ENCODE measurements around the gene CLASP1. TPM values are rescaled to one million over a fixed set of nuclear protein-coding genes. Genes with fewer than 3 reads are reported as not detected.

The CLASP1 gene
- total and polyA plus RNA-seq, 2 donors (not counting 3 experiments of a cell fraction or from before 2014, with no cell fraction given) = 10.0 to 57.9 TPM

- Histone ChIP-seq H2AFZ (ENCODE audit: low read depth, low read length) (no peak overlapping the region), H4K20me1 (replicated peaks; ENCODE audit: control insufficient read depth, extremely low read depth, insufficient read depth, low read length) (no peaks in the 10 kb centered on the region), H3K36me3 (ENCODE audit: control insufficient read depth in 2 of 2, extremely low read depth in 1 of 2, insufficient read depth in 2 of 2, low read length in 2 of 2) (no peaks in the 10 kb centered on the region), H3K79me2 (ENCODE audit: control insufficient read depth, insufficient read depth, low read length) (peaks cover 35% of the 10 kb centered on the region), H3K4me1 (ENCODE audit: control insufficient read depth, extremely low read depth, insufficient read depth, low read length) (peaks cover 18% of the 10 kb centered on the region), H3K4me2 (ENCODE audit: insufficient read depth, low read length) (no peak overlapping the region), H3K9ac (replicated peaks; ENCODE audit: extremely low read depth, insufficient read depth, low read length) (no peak overlapping the region), H3K4me3 (replicated peaks in 1 of 3; ENCODE audit: insufficient read depth in 1 of 3, low read depth in 1 of 3, low read length in 3 of 3) (no peak overlapping the region), H3K9me3 (replicated peaks; ENCODE audit: control insufficient read depth, insufficient read depth, low read length) (no peaks in the 10 kb centered on the region), H3K27me3 (ENCODE audit: control insufficient read depth in 2 of 2, insufficient read depth in 2 of 2, low read length in 2 of 2) (no peaks in the 10 kb centered on the region), H3K9me1 (replicated peaks; ENCODE audit: control insufficient read depth, extremely low read depth, insufficient read depth, low read length) (no peaks in the 10 kb centered on the region), H3K27ac (ENCODE audit: insufficient read depth, low read depth, low read length) (no peak overlapping the region)
- ChIA-PET POLR2A (interaction anchor here (0.6 to 2.8 kb wide), 4 partner anchors 12 to 204 kb away, joined by 3 to 43 read pairs (median 15); partner anchors contain the start of genes CLASP1 and NIFK), CTCF (interaction anchor here (0.7 to 3.9 kb wide), 14 partner anchors 9 to 437 kb away, joined by 3 to 68 read pairs (median 6); partner anchors contain the start of genes CLASP1 and NIFK)
- intact Hi-C loops (cut with micrococcal nuclease) (no loop called here), dilution Hi-C loops (cut with MboI; ENCODE audit: extremely low pct_ligation_motif_present, low sequenced_read_pairs) (no loop called here)
- FAIRE-seq (no peak), DNase-seq (ENCODE audit: low read depth, low spot score) (peak; percentile 34)
- BruUV-seq (replicated peaks) = no TSS peak
- TF ChIP-seq GATA2 (IDR thresholded peaks at IDR 0.05; ENCODE audit: insufficient read depth, insufficient read length, low read depth, low read length) = no peak
- no peak for TF ChIP-seq MYC (IDR thresholded peaks at IDR 0.05; ENCODE audit: low read depth, low read length)
- no peak for TF ChIP-seq MAX (IDR thresholded peaks at IDR 0.05; ENCODE audit: insufficient read depth, insufficient read length)
- TF ChIP-seq POLR2A (IDR thresholded peaks at IDR 0.05; ENCODE audit: low read depth, low read length) = no peak
- TF ChIP-seq CTCF (IDR thresholded peaks at IDR 0.05; ENCODE audit: extremely low read depth in 1 of 2, insufficient read depth in 1 of 2, low read depth in 1 of 2, low read length in 2 of 2) = no peak
- no peak for TF ChIP-seq POLR2AphosphoS5 (IDR thresholded peaks at IDR 0.05; ENCODE audit: insufficient read depth, low read depth, low read length)
- no peak for TF ChIP-seq FOS (IDR thresholded peaks at IDR 0.05; ENCODE audit: borderline replicate concordance, insufficient read depth, low read length)
- TF ChIP-seq EZH2 (IDR thresholded peaks at IDR 0.05; ENCODE audit: borderline replicate concordance, low read depth, low read length, severe bottlenecking) = no peak
- no peak for TF ChIP-seq JUN (IDR thresholded peaks at IDR 0.05; ENCODE audit: borderline replicate concordance, insufficient read depth, insufficient read length, low read depth)
These were observed 116.9 kb downstream of the CLASP1 start for GRCh38 chr2:121532347-121532766.

Measured in endothelial cell of umbilical vein (primary cell).